HepG2 (cell line): Measurements from ENCODE around the gene SEC61B. TPM values are rescaled to one million over a fixed set of nuclear protein-coding genes. Genes with fewer than 3 reads are reported as not detected.

ENCODE experiments used
- ATAC-seq: fragments of 200-7000 bp; cut with Tn5 transposase; 3 replicates; pipeline ENCODE4 v1.9.1; 2020; ENCODE audit warnings: mild to moderate bottlenecking, moderate library complexity
- BruUV-seq: library from RNA; stranded (reverse); fragments of 400-500 nt; replicated peaks from 2 replicates; lab custom pipeline; 2021; lab: Mats Ljungman, UMichigan
- CTCF ChIA-PET: fragments of 300-600 bp; formaldehyde crosslinking; extraction: SDS; loops from one replicate; lab custom pipeline; 2021; ENCODE audit warnings: low total read pairs, inconsistent platforms, low intra/inter-chr PET ratio; lab: Yijun Ruan, JAX
- POLR2A ChIA-PET: fragments of 350-600 bp; sonication (Branson Sonifier 250); formaldehyde crosslinking; loops from one replicate; lab custom pipeline; 2020; ENCODE audit warnings: antibody characterized with exemption, inconsistent platforms; lab: Yijun Ruan, JAX
- DNase-seq: peaks from one replicate; pipeline ENCODE4 v3.0.0-alpha.2; 2015; ENCODE audit warnings: low spot score
- FAIRE-seq: peaks from 3 replicates; lab custom pipeline; 2011; peaks lifted over from hg19 to GRCh38; lab: Jason Lieb, UNC
- H2AFZ ChIP-seq: one replicate; pipeline ENCODE4 v1.6.1; 2011; ENCODE audit warnings: low read length, inconsistent platforms
- H3K27ac ChIP-seq: fragments of 300-600 bp; 3 replicates; pipeline ENCODE4 v1.8.0; 2011; ENCODE audit warnings: mixed run types, mild to moderate bottlenecking, mixed read lengths, low read length, inconsistent platforms; ENCODE audit not compliant: insufficient read depth; ENCODE audit errors: extremely low read length
- H3K27me3 ChIP-seq, 2 experiments: fragments of 200-600 bp in 1 of 2; 2 replicates in 1 of 2; 3 replicates in 1 of 2; pipeline versions ENCODE4 v1.6.0 to v1.8.0; 2011; ENCODE audit warnings: low read length in 2 of 2, mild to moderate bottlenecking in 2 of 2, moderate library complexity in 2 of 2, inconsistent platforms in 1 of 2; ENCODE audit not compliant: insufficient read depth in 2 of 2, control insufficient read depth in 1 of 2
- H3K36me3 ChIP-seq, 2 experiments: fragments of 200-600 bp in 1 of 2; replicated peaks in 1 of 2; 2 replicates in 1 of 2; 3 replicates in 1 of 2; pipeline versions ENCODE4 v1.5.1 to v1.8.0; 2011; ENCODE audit warnings: low read length in 2 of 2, inconsistent platforms in 1 of 2; ENCODE audit not compliant: insufficient read depth in 2 of 2, control insufficient read depth in 1 of 2
- H3K4me1 ChIP-seq: 2 replicates; pipeline ENCODE4 v1.5.1; 2012; ENCODE audit warnings: low read length, inconsistent platforms; ENCODE audit not compliant: insufficient read depth
- H3K4me2 ChIP-seq: 2 replicates; pipeline ENCODE4 v1.6.0; 2011; ENCODE audit warnings: low read depth, low read length, inconsistent platforms
- H3K4me3 ChIP-seq, 3 experiments: fragments of 200-600 bp in 1 of 3; sonication (generic), shearing (Covaris generic) in 1 of 3; replicated peaks in 1 of 3; 2 replicates each; pipeline ENCODE4 v1.5.1; 2011 to 2016; ENCODE audit warnings: low read length in 3 of 3, inconsistent platforms in 2 of 3, low read depth in 2 of 3, mild to moderate bottlenecking in 2 of 3, control low read depth in 1 of 3, mixed read lengths in 1 of 3; ENCODE audit not compliant: insufficient read depth in 1 of 3
- H3K79me2 ChIP-seq: one replicate; pipeline ENCODE4 v1.6.1; 2011; ENCODE audit warnings: low read length, inconsistent platforms; ENCODE audit not compliant: insufficient read depth
- H3K9ac ChIP-seq: 2 replicates; pipeline ENCODE4 v1.6.0; 2011; ENCODE audit warnings: mild to moderate bottlenecking, low read depth, low read length, inconsistent platforms; ENCODE audit not compliant: insufficient read depth
- H3K9me3 ChIP-seq: 2 replicates; pipeline ENCODE4 v1.5.1; 2012; ENCODE audit warnings: mild to moderate bottlenecking, low read length
- H4K20me1 ChIP-seq: 2 replicates; pipeline ENCODE4 v1.6.0; 2011; ENCODE audit warnings: inconsistent platforms, mild to moderate bottlenecking, low read length, moderate library complexity; ENCODE audit not compliant: insufficient read depth
- BATF2 ChIP-seq: sonication (generic); formaldehyde crosslinking; IDR thresholded peaks from 2 replicates; pipeline ENCODE4 v1.8.0; 2022; ENCODE audit warnings: mild to moderate bottlenecking, missing genetic modification reagents, moderate library complexity
- CC2D1A ChIP-seq: sonication (generic); formaldehyde crosslinking; IDR thresholded peaks from 2 replicates; pipeline ENCODE4 v1.8.1; 2023; ENCODE audit warnings: mild to moderate bottlenecking, missing genetic modification reagents
- EEA1 ChIP-seq: sonication (generic); formaldehyde crosslinking; IDR thresholded peaks from 2 replicates; pipeline ENCODE4 v1.5.1; 2020; ENCODE audit warnings: mild to moderate bottlenecking, missing genetic modification reagents, borderline replicate concordance
- HIVEP1 ChIP-seq: sonication (generic); formaldehyde crosslinking; IDR thresholded peaks from 2 replicates; pipeline ENCODE4 v1.4.0; 2020; ENCODE audit warnings: mild to moderate bottlenecking, missing genetic modification reagents
- KAT8 ChIP-seq: IDR thresholded peaks from 2 replicates; pipeline ENCODE4 v1.6.1; 2016; ENCODE audit warnings: missing genetic modification reagents, missing compliant biosample characterization
- MEIS2 ChIP-seq: sonication (generic); formaldehyde crosslinking; IDR thresholded peaks from 2 replicates; pipeline ENCODE4 v1.9.0; 2021; ENCODE audit warnings: mild to moderate bottlenecking, missing genetic modification reagents
- MIER3 ChIP-seq: IDR thresholded peaks from 2 replicates; pipeline ENCODE4 v1.6.1; 2016; ENCODE audit warnings: missing compliant biosample characterization, borderline replicate concordance
- PAF1 ChIP-seq: IDR thresholded peaks from 2 replicates; pipeline ENCODE4 v1.6.1; 2016; ENCODE audit warnings: missing genetic modification reagents, missing compliant biosample characterization
- PRMT3 ChIP-seq: sonication (generic); formaldehyde crosslinking; IDR thresholded peaks from 2 replicates; pipeline ENCODE4 v1.8.1; 2022; ENCODE audit warnings: low read depth, mild to moderate bottlenecking, moderate library complexity, missing genetic modification reagents, borderline replicate concordance
- RARG ChIP-seq: sonication (generic); formaldehyde crosslinking; IDR thresholded peaks from 2 replicates; pipeline ENCODE4 v1.4.0; 2020; ENCODE audit warnings: low read depth, mild to moderate bottlenecking, missing genetic modification reagents
- ZFP36 ChIP-seq: fragments of 150-350 bp; IDR thresholded peaks from 2 replicates; pipeline ENCODE4 v1.6.1; 2018; ENCODE audit warnings: borderline replicate concordance, low read length, low read depth; ENCODE audit not compliant: partially characterized antibody
- ZKSCAN1 ChIP-seq: fragments of 150-350 bp; IDR thresholded peaks from 2 replicates; pipeline ENCODE4 v1.6.1; 2014; ENCODE audit warnings: low read length
- ZNF138 ChIP-seq: sonication (generic); formaldehyde crosslinking; IDR thresholded peaks from 2 replicates; pipeline ENCODE4 v1.5.0; 2020; ENCODE audit warnings: mild to moderate bottlenecking, low read depth, missing genetic modification reagents
- ZNF251 ChIP-seq: sonication (generic); formaldehyde crosslinking; IDR thresholded peaks from 2 replicates; pipeline ENCODE4 v1.9.0; 2021; ENCODE audit warnings: mild to moderate bottlenecking, missing genetic modification reagents
- ZNF605 ChIP-seq: sonication (generic); formaldehyde crosslinking; IDR thresholded peaks from 2 replicates; pipeline ENCODE4 v1.8.0; 2022; ENCODE audit warnings: mild to moderate bottlenecking, missing genetic modification reagents
- ZNF768 ChIP-seq: sonication (generic); formaldehyde crosslinking; IDR thresholded peaks from 2 replicates; pipeline ENCODE4 v1.4.0; 2020; ENCODE audit warnings: missing genetic modification reagents
- ZNF772 ChIP-seq: sonication (generic); formaldehyde crosslinking; IDR thresholded peaks from 2 replicates; pipeline ENCODE4 v1.5.0; 2020; ENCODE audit warnings: mild to moderate bottlenecking, missing genetic modification reagents
- ZNF781 ChIP-seq: sonication (generic); formaldehyde crosslinking; IDR thresholded peaks from 2 replicates; pipeline ENCODE4 v1.5.1; 2020; ENCODE audit warnings: borderline replicate concordance, mild to moderate bottlenecking, missing genetic modification reagents; ENCODE audit errors: not compliant biosample characterization
- ZSCAN21 ChIP-seq: sonication (generic); formaldehyde crosslinking; IDR thresholded peaks from 2 replicates; pipeline ENCODE4 v1.8.0; 2022; ENCODE audit warnings: mild to moderate bottlenecking, missing genetic modification reagents, moderate library complexity, borderline replicate concordance
- WGBS: methylation state at CpG from one replicate; pipeline ENCODE4 v1.1.6; 2017; ENCODE audit warnings: low lambda C conversion rate; 5-methylcytosine and 5-hydroxymethylcytosine counted together
- in situ Hi-C: cut with HindIII; loops from 2 replicates; pipeline ENCODE4 v1.10.0; 2017; ENCODE audit warnings: low pct_unique_long_range_greater_than_20kb; ENCODE audit not compliant: extremely low pct_ligation_motif_present
- intact Hi-C: fragments of 100-400 bp; cut with micrococcal nuclease; formaldehyde crosslinking; loops from one replicate; pipeline ENCODE4 v1.10.0; 2022; ENCODE audit not compliant: unreplicated experiment
- polyA plus RNA-seq, 8 experiments: library from polyadenylated mRNA; depleted of rRNA in 3 of 8; stranded (reverse) in 7 of 8; unstranded in 1 of 8; fragments of >200 nt; fragmentation: Illumina TruSeq in 4 of 8; extraction: Trizol in 4 of 8; gene quantifications; 2 replicates each; pipeline versions ENCODE4 v1.2.1 to v1.2.3, GENCODE V29; 2011 to 2016; ENCODE audit warnings: low read depth in 4 of 8, missing spikeins in 1 of 8, mixed read lengths in 1 of 8; ENCODE audit not compliant: insufficient read depth in 1 of 8
- total RNA-seq, 5 experiments: library from RNA; depleted of rRNA; stranded (reverse); fragments of >200 nt; fragmentation: Illumina TruSeq; extraction: Trizol; gene quantifications; 2 replicates each; pipeline ENCODE4 v1.2.3, GENCODE V29; 2016; ENCODE audit warnings: low read depth in 1 of 5
- TF ChIP-seq, protein P1 (sequence below): sonication (generic); formaldehyde crosslinking; IDR thresholded peaks from 2 replicates; pipeline ENCODE4 v1.5.0; 2020; ENCODE audit warnings: missing genetic modification reagents
- TF ChIP-seq, protein P2 (sequence below): sonication (generic); formaldehyde crosslinking; IDR thresholded peaks from 2 replicates; pipeline ENCODE4 v1.4.0; 2020; ENCODE audit warnings: mild to moderate bottlenecking, missing genetic modification reagents
- TF ChIP-seq, protein P3 (sequence below), 2 experiments: fragments of 450-650 bp in 1 of 2; sonication (generic) in 1 of 2; formaldehyde crosslinking; IDR thresholded peaks; 2 replicates each; pipeline versions ENCODE4 v1.5.0 to v1.8.0; 2020 to 2022; ENCODE audit warnings: mild to moderate bottlenecking in 1 of 2, missing genetic modification reagents in 1 of 2

SEC61B gene
- total and polyA plus RNA-seq, 2 of the 13 experiments (the other 11 are each of a cell fraction or from before 2014, with no cell fraction given) = 191 to 368 TPM

DNA sequence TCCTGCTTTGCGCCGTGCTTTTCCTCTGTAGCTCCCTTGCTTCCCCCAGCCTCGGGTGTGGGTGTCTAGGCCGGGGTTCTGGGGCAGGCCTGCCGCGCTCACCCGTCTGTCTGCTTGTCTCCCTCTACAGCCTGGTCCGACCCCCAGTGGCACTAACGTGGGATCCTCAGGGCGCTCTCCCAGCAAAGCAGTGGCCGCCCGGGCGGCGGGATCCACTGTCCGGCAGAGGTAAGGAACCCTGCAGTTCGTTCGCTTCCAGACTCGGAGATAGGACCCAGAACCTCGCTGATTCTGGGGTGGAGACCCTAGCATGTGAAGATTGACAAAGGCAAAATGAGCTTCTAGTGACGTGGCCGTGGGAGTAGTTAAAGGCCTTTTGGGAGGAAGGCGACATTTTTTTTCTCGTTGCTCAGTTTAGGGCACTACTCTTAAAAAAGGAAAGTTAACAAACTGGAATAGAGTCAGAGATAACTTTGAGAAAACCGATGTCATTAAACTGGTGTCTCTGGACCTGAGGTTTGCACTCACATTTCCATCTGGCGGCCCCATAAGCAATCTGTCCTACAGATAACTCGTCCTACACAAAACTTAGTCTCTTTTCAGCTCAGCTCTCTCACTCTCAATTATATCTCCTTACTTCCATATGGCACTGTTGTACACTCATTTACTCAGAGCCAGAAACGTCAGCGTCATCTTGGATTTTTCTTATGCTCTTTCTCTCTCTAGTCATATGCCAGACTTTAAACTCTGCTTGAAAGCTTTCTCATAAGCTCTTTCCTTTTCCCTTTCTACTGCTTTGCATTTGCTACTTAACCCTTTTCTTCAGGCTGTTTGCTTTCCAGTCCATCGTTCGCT lies 561 bp downstream of the SEC61B start:
- H3K27ac ChIP-seq = peak overlapping the region; percentile 99
- peaks cover 22% of the 10 kb centered on the region for H4K20me1 ChIP-seq
- H3K79me2 ChIP-seq = peaks cover 87% of the 10 kb centered on the region
- no peak for DNase-seq
- H3K36me3 ChIP-seq = peaks cover 8 to 32% of the 10 kb centered on the region in 2 experiments
- CTCF ChIA-PET = no interaction called here
- 2% methylated on average over 22 of the region's 30 CpGs for WGBS
- ATAC-seq = peak; percentile 76
- peak overlapping the region; percentile 78 for H3K4me2 ChIP-seq
- peak overlapping the region; percentile 98 for H3K9ac ChIP-seq
- BruUV-seq = TSS peak; percentile 60
- no peaks in the 10 kb centered on the region for H3K9me3 ChIP-seq
- POLR2A ChIA-PET = interaction anchor here (0.8 to 2.6 kb wide), 18 partner anchors 10 to 876 kb away, joined by 3 to 27 read pairs (median 5); partner anchors contain the start of genes NR4A3, STX17 and TGFBR1
- H3K4me1 ChIP-seq = peaks cover 56% of the 10 kb centered on the region
- in situ Hi-C loops (no loop called here), intact Hi-C loops (loop anchor here (1.0 kb wide), 1 partner anchor 50 kb away; no protein-coding TSS in a partner anchor)
- H3K27me3 ChIP-seq = no peaks in the 10 kb centered on the region; a peak in 1 of 5 replicates
- FAIRE-seq = no peak
- H3K4me3 ChIP-seq = peak overlapping the region; percentile 89 to 97 (median 94)
- no peak overlapping the region for H2AFZ ChIP-seq
- TF ChIP-seq ZNF781 (CRISPR knock-in tag) = no peak
- no peak for TF ChIP-seq BATF2 (CRISPR knock-in tag)
- peak; percentile 41; the same call in 1 of the 2 replicates for TF ChIP-seq ZNF768 (CRISPR knock-in tag)
- no peak for TF ChIP-seq ZKSCAN1
- TF ChIP-seq RARG (CRISPR knock-in tag) = no peak
- TF ChIP-seq ZNF605 (CRISPR knock-in tag) = no peak
- no peak for TF ChIP-seq ZSCAN21 (CRISPR knock-in tag)
- no peak for TF ChIP-seq EEA1 (CRISPR knock-in tag)
- no peak for TF ChIP-seq PRMT3 (CRISPR knock-in tag)
- 0 out of 2 replicates have a peak, but pooled peaks have one; percentile 27 for TF ChIP-seq KAT8 (CRISPR knock-in tag)
- TF ChIP-seq ZFP36 = no peak
- TF ChIP-seq, protein P1, sequence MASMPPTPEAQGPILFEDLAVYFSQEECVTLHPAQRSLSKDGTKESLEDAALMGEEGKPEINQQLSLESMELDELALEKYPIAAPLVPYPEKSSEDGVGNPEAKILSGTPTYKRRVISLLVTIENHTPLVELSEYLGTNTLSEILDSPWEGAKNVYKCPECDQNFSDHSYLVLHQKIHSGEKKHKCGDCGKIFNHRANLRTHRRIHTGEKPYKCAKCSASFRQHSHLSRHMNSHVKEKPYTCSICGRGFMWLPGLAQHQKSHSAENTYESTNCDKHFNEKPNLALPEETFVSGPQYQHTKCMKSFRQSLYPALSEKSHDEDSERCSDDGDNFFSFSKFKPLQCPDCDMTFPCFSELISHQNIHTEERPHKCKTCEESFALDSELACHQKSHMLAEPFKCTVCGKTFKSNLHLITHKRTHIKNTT (CRISPR knock-in tag) = no peak
- no peak for TF ChIP-seq ZNF138 (CRISPR knock-in tag)
- TF ChIP-seq ZNF251 = no peak
- TF ChIP-seq MEIS2 = no peak
- TF ChIP-seq CC2D1A (CRISPR knock-in tag) = no peak
- TF ChIP-seq HIVEP1 (CRISPR knock-in tag) = peak; percentile 59; the same call in 1 of the 2 replicates
- TF ChIP-seq, protein P2, sequence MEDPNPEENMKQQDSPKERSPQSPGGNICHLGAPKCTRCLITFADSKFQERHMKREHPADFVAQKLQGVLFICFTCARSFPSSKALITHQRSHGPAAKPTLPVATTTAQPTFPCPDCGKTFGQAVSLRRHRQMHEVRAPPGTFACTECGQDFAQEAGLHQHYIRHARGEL (CRISPR knock-in tag) = no peak
- TF ChIP-seq, protein P3, sequence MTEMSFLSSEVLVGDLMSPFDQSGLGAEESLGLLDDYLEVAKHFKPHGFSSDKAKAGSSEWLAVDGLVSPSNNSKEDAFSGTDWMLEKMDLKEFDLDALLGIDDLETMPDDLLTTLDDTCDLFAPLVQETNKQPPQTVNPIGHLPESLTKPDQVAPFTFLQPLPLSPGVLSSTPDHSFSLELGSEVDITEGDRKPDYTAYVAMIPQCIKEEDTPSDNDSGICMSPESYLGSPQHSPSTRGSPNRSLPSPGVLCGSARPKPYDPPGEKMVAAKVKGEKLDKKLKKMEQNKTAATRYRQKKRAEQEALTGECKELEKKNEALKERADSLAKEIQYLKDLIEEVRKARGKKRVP (CRISPR knock-in tag; IDR thresholded peaks at IDR 0.05) = no peak
- TF ChIP-seq MIER3 (CRISPR knock-in tag) = no peak
- no peak for TF ChIP-seq PAF1
- TF ChIP-seq ZNF772 = peak; percentile 32; the same call in 1 of the 2 replicates
